WTC11 (cell line): ENCODE data around the gene CACNA1C.

Experiments
- FOXJ3 ChIP-seq: sonication (generic); formaldehyde crosslinking; IDR thresholded peaks from 2 replicates; pipeline ENCODE4 v1.9.0; 2021; ENCODE audit warnings: missing genetic modification reagents, mild to moderate bottlenecking, borderline replicate concordance
- TF ChIP-seq, protein P1 (sequence below): fragments of 200-600 bp; IDR thresholded peaks from 2 replicates; pipeline ENCODE4 v1.8.0; 2022; ENCODE audit warnings: antibody characterized with exemption

DNA sequence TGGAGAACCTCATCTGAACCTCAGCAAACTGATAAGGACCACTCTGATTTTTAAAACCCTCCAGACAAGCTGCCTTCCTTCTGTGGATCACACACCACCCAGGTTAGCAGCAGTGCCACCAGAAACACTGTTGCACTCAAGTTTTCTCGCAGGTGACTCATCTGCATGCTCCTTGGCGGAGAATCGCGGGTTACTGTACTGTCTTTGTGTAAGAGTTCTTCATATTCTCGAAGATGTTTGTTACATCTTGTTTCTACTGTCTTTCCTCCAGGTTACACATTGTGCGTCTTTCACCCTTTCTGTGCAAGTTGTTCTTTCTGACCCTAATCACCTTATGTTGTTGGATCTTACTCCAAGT lies 331.2 kb downstream of the CACNA1C start:
- TF ChIP-seq, protein P1, sequence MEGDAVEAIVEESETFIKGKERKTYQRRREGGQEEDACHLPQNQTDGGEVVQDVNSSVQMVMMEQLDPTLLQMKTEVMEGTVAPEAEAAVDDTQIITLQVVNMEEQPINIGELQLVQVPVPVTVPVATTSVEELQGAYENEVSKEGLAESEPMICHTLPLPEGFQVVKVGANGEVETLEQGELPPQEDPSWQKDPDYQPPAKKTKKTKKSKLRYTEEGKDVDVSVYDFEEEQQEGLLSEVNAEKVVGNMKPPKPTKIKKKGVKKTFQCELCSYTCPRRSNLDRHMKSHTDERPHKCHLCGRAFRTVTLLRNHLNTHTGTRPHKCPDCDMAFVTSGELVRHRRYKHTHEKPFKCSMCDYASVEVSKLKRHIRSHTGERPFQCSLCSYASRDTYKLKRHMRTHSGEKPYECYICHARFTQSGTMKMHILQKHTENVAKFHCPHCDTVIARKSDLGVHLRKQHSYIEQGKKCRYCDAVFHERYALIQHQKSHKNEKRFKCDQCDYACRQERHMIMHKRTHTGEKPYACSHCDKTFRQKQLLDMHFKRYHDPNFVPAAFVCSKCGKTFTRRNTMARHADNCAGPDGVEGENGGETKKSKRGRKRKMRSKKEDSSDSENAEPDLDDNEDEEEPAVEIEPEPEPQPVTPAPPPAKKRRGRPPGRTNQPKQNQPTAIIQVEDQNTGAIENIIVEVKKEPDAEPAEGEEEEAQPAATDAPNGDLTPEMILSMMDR, result no peak
- TF ChIP-seq FOXJ3, result no peak
